Loucy (cell line): ENCODE measurements around the gene CSNK1G1.
A peak's percentile ranks its signal among the peaks of the same experiment; 100 is the strongest.

Experiments used
- H2AFZ ChIP-seq: fragments of 200-600 bp; sonication (generic); 2 replicates; pipeline ENCODE4 v1.6.0; 2016; ENCODE audit warnings: antibody characterized with exemption, mild to moderate bottlenecking, low read length, moderate library complexity
- H3F3A ChIP-seq: fragments of 200-600 bp; 2 replicates; pipeline ENCODE4 v1.6.0; 2016; ENCODE audit warnings: antibody characterized with exemption, low read depth, mild to moderate bottlenecking
- H3K27me3 ChIP-seq: fragments of 200-600 bp; sonication (generic); 2 replicates; pipeline ENCODE4 v1.6.1; 2014; ENCODE audit warnings: low read length, mild to moderate bottlenecking; ENCODE audit not compliant: insufficient read depth, poor library complexity, severe bottlenecking
- H3K36me3 ChIP-seq: fragments of 200-600 bp; sonication (generic); 2 replicates; pipeline ENCODE4 v1.6.1; 2016; ENCODE audit warnings: low read length; ENCODE audit not compliant: insufficient read depth
- H3K4me1 ChIP-seq: fragments of 200-600 bp; sonication (generic); 2 replicates; pipeline ENCODE4 v1.5.1; 2014; ENCODE audit warnings: low read length, mild to moderate bottlenecking; ENCODE audit not compliant: insufficient read depth, poor library complexity, severe bottlenecking
- H3K4me2 ChIP-seq: fragments of 200-600 bp; sonication (generic); 2 replicates; pipeline ENCODE4 v1.6.0; 2014; ENCODE audit warnings: antibody characterized with exemption, low read length, low read depth, mild to moderate bottlenecking; ENCODE audit not compliant: poor library complexity, severe bottlenecking
- H3K4me3 ChIP-seq: fragments of 200-600 bp; sonication (generic); 2 replicates; pipeline ENCODE4 v1.5.1; 2014; ENCODE audit warnings: low read length, mild to moderate bottlenecking, mixed read lengths; ENCODE audit not compliant: poor library complexity, severe bottlenecking
- H3K79me2 ChIP-seq: fragments of 200-600 bp; sonication (generic); 2 replicates; pipeline ENCODE4 v1.6.1; 2014; ENCODE audit warnings: low read length; ENCODE audit not compliant: insufficient read depth
- H3K9ac ChIP-seq: fragments of 200-600 bp; sonication (generic); 2 replicates; pipeline ENCODE4 v1.6.0; 2014; ENCODE audit warnings: mild to moderate bottlenecking, low read depth, low read length, moderate library complexity; ENCODE audit not compliant: poor library complexity, severe bottlenecking
- H3K9me2 ChIP-seq: fragments of 200-600 bp; sonication (generic); replicated peaks from 2 replicates; pipeline ENCODE4 v1.6.1; 2016; ENCODE audit warnings: low read depth, low read length, mixed read lengths
- H3K9me3 ChIP-seq: fragments of 200-600 bp; sonication (generic); 2 replicates; pipeline ENCODE4 v1.6.1; 2014; ENCODE audit warnings: mild to moderate bottlenecking, antibody characterized with exemption, low read length, low read depth; ENCODE audit not compliant: insufficient read depth
- H4K20me1 ChIP-seq: fragments of 200-600 bp; sonication (generic); 2 replicates; pipeline ENCODE4 v1.6.0; 2014; ENCODE audit warnings: antibody characterized with exemption, low read length, mild to moderate bottlenecking; ENCODE audit not compliant: insufficient read depth, poor library complexity, severe bottlenecking
- EZH2phosphoT487 ChIP-seq: fragments of 200-600 bp; IDR thresholded peaks from 2 replicates; pipeline ENCODE4 v1.6.1; 2018; ENCODE audit warnings: antibody characterized with exemption, mild to moderate bottlenecking, moderate library complexity, borderline replicate concordance
- TF ChIP-seq, protein P1 (sequence below): fragments of 200-600 bp; sonication (generic); conservative IDR thresholded peaks from 2 replicates; pipeline ENCODE4 v1.5.1; 2014; ENCODE audit warnings: mild to moderate bottlenecking, antibody characterized with exemption, low read length

Gene CSNK1G1

DNA sequence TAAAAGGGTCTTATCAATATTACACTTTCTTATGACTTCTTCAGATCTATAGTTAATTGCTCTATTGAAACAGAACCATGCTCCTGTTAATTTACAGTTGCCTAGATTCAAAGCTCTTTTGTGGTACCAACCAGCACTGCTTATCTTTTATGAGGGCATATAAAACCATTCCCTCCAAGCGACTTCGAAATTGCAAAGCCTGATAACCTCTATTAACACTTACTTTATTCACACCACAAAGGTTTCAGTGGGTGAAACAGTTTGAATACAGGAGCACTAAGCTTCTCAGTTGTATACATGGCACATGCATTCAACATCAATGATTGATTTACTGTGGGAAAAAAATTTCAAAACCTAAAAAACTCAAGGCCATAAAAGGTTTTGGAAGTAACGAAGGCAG lies 118.3 kb downstream of the CSNK1G1 start:
- Histone ChIP-seq H3F3A (peaks cover 8% of the 10 kb centered on the region), H3K4me3 (peak overlapping the region; percentile 45), H3K79me2 (peaks cover 86% of the 10 kb centered on the region), H3K4me1 (peaks cover 75% of the 10 kb centered on the region), H2AFZ (no peak overlapping the region), H3K4me2 (peak overlapping the region; percentile 58), H3K36me3 (peaks cover 4% of the 10 kb centered on the region; the same call in 1 of the 2 replicates), H3K9ac (peak overlapping the region; percentile 20), H4K20me1 (no peaks in the 10 kb centered on the region), H3K27me3 (no peaks in the 10 kb centered on the region), H3K9me3 (0 out of 2 replicates have a peak, but pooled peaks cover 6% of the 10 kb centered on the region), H3K9me2 (no peaks in the 10 kb centered on the region)
- TF ChIP-seq, protein P1, sequence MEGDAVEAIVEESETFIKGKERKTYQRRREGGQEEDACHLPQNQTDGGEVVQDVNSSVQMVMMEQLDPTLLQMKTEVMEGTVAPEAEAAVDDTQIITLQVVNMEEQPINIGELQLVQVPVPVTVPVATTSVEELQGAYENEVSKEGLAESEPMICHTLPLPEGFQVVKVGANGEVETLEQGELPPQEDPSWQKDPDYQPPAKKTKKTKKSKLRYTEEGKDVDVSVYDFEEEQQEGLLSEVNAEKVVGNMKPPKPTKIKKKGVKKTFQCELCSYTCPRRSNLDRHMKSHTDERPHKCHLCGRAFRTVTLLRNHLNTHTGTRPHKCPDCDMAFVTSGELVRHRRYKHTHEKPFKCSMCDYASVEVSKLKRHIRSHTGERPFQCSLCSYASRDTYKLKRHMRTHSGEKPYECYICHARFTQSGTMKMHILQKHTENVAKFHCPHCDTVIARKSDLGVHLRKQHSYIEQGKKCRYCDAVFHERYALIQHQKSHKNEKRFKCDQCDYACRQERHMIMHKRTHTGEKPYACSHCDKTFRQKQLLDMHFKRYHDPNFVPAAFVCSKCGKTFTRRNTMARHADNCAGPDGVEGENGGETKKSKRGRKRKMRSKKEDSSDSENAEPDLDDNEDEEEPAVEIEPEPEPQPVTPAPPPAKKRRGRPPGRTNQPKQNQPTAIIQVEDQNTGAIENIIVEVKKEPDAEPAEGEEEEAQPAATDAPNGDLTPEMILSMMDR: no peak
- peak; percentile 30; the same call in 1 of the 2 replicates for TF ChIP-seq EZH2phosphoT487

DNA sequence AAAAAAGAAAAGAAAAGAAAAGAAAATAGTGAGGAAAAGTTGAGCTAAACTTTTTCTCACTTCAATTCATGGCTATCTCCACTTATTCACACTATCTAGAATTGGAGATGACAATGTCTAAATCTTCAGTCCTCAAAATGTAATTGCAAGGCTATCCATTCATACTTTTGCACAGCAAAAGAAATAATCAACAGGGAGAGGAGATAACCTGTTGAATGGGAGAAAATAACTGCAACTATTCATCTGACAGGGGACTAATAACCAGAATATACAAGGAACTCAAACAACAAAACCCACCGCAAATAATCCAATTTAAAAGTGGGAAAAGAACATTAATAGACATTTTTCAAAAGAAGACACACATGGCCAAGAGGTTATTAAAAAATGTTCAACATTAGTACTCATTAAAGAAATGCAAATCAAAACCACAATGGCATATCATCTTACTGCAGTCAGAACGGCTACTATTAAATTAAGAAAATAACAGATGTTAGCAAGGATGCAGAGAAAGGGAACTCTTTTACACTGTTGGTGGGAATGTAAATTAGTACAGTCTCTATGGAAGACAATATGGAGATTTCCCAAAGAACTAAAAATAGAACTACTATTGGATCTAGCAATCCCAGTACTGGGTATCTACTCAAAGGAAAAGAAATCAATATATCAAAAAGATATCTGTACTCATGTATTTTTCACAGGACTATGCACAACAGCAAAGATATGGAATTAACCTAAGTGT lies 119.6 kb downstream of the CSNK1G1 start:
- H3K9ac ChIP-seq: no peak overlapping the region
- peaks cover 83% of the 10 kb centered on the region for H3K79me2 ChIP-seq
- no peak overlapping the region for H2AFZ ChIP-seq
- peak overlapping the region; percentile 58 for H3K4me2 ChIP-seq
- TF ChIP-seq, protein P1: no peak
- no peak for TF ChIP-seq EZH2phosphoT487
- no peaks in the 10 kb centered on the region for H3K9me2 ChIP-seq
- H3K27me3 ChIP-seq: no peaks in the 10 kb centered on the region
- H3K4me1 ChIP-seq: peaks cover 84% of the 10 kb centered on the region
- no peaks in the 10 kb centered on the region for H3K9me3 ChIP-seq
- no peaks in the 10 kb centered on the region for H4K20me1 ChIP-seq
- peaks cover 8% of the 10 kb centered on the region for H3F3A ChIP-seq
- no peak overlapping the region for H3K4me3 ChIP-seq
- peaks cover 4% of the 10 kb centered on the region; the same call in 1 of the 2 replicates for H3K36me3 ChIP-seq

DNA sequence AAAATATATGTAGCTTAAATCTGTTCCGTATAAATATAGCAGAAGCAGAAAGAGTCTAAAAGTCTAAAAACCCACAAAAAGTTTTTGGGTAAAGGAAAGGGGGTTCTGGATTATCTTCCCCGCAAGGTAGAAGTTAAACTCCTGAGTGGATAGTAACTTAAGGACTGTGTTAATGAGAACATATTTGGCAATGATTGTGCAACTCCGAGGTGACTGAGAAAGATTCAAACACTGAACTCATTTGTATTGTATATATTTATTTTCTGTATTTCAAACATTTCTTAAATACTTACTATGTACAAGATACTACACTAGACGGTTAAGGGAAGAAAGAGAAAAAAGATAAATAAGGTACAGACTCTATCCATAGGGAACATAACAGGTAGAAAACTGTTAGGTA lies 120.4 kb downstream of the CSNK1G1 start:
- H3K27me3 ChIP-seq: no peaks in the 10 kb centered on the region
- TF ChIP-seq EZH2phosphoT487: no peak
- TF ChIP-seq, protein P1: no peak
- H3K4me2 ChIP-seq: peak overlapping the region; percentile 9
- no peak overlapping the region for H3K4me3 ChIP-seq
- no peaks in the 10 kb centered on the region for H3K9me2 ChIP-seq
- no peaks in the 10 kb centered on the region for H4K20me1 ChIP-seq
- H2AFZ ChIP-seq: no peak overlapping the region
- H3K36me3 ChIP-seq: peaks cover 4% of the 10 kb centered on the region; the same call in 1 of the 2 replicates
- no peak overlapping the region for H3K9ac ChIP-seq
- peaks cover 75% of the 10 kb centered on the region for H3K79me2 ChIP-seq
- peaks cover 8% of the 10 kb centered on the region for H3F3A ChIP-seq
- H3K9me3 ChIP-seq: no peaks in the 10 kb centered on the region
- peaks cover 79% of the 10 kb centered on the region for H3K4me1 ChIP-seq
